K562 (cell line): ENCODE results near the gene AJAP1. TPM values are rescaled to one million over a fixed set of nuclear protein-coding genes. Genes with fewer than 3 reads are reported as not detected.

Source experiments
- ATAC-seq: fragments of 200-7000 bp; cut with Tn5 transposase; 3 replicates; pipeline ENCODE4 v1.9.1; 2020; ENCODE audit warnings: moderate library complexity
- BruUV-seq: library from RNA; stranded (reverse); fragments of 400-500 nt; replicated peaks from 2 replicates; lab custom pipeline; 2021; lab: Mats Ljungman, UMichigan
- CTCF ChIA-PET: fragments of 300-600 bp; formaldehyde crosslinking; extraction: SDS; loops from one replicate; lab custom pipeline; 2021; ENCODE audit warnings: low intra/inter-chr PET ratio; lab: Yijun Ruan, JAX
- POLR2A ChIA-PET: fragments of 300-600, 350-650 bp; sonication (Branson Sonifier 250); formaldehyde crosslinking; extraction: SDS; loops from one replicate; lab custom pipeline; 2021; ENCODE audit warnings: antibody characterized with exemption, inconsistent platforms; lab: Yijun Ruan, JAX
- DNase-seq, 4 experiments: peaks; one replicate each; pipeline versions ENCODE4 v3.0.0 to v3.0.0-alpha.2; 2011 to 2018; ENCODE audit warnings: low spot score in 3 of 4, mixed read lengths in 3 of 4; ENCODE audit errors: extremely low read depth in 1 of 4
- FAIRE-seq: peaks from 2 replicates; lab custom pipeline; 2011; peaks lifted over from hg19 to GRCh38; lab: Jason Lieb, UNC
- H2AFZ ChIP-seq: 2 replicates; pipeline ENCODE4 v1.6.0; 2011; ENCODE audit warnings: low read depth, low read length, control low read depth, inconsistent platforms
- H3K27ac ChIP-seq: fragments of 200-600 bp; 3 replicates; pipeline ENCODE4 v1.8.0; 2011; ENCODE audit warnings: low read depth, mild to moderate bottlenecking, control low read depth, inconsistent platforms, low read length, moderate library complexity, mixed read lengths; ENCODE audit errors: extremely low read depth
- H3K27me3 ChIP-seq, 2 experiments: fragments of 300-600 bp in 1 of 2; 2 replicates in 1 of 2; 3 replicates in 1 of 2; pipeline versions ENCODE4 v1.6.0 to v1.8.0; 2011; ENCODE audit warnings: inconsistent platforms in 2 of 2, low read length in 2 of 2, mild to moderate bottlenecking in 1 of 2, mixed read lengths in 1 of 2, moderate library complexity in 1 of 2; ENCODE audit not compliant: control insufficient read depth in 2 of 2, insufficient read depth in 2 of 2
- H3K36me3 ChIP-seq: fragments of 300-600 bp; 3 replicates; pipeline ENCODE4 v1.8.0; 2011; ENCODE audit warnings: mild to moderate bottlenecking, low read length, inconsistent platforms; ENCODE audit not compliant: control insufficient read depth, insufficient read depth
- H3K4me1 ChIP-seq, 2 experiments: fragments of 200-600 bp in 1 of 2; replicated peaks in 1 of 2; 2 replicates in 1 of 2; 3 replicates in 1 of 2; pipeline versions ENCODE4 v1.5.1 to v1.8.0; 2011; ENCODE audit warnings: inconsistent platforms in 2 of 2, low read length in 2 of 2, mild to moderate bottlenecking in 1 of 2, mixed read lengths in 1 of 2, moderate library complexity in 1 of 2; ENCODE audit not compliant: control insufficient read depth in 2 of 2, insufficient read depth in 2 of 2
- H3K4me2 ChIP-seq: 2 replicates; pipeline ENCODE4 v1.6.1; 2011; ENCODE audit warnings: low read length, control low read depth, inconsistent platforms, mixed read lengths; ENCODE audit not compliant: insufficient read depth
- H3K4me3 ChIP-seq: fragments of 200-600 bp; sonication (generic), shearing (Covaris generic); 2 replicates; pipeline ENCODE4 v1.5.1; 2016; ENCODE audit warnings: control low read depth, inconsistent platforms
- H3K79me2 ChIP-seq: fragments of 200-600 bp; 3 replicates; pipeline ENCODE4 v1.8.0; 2011; ENCODE audit warnings: low read length, inconsistent platforms; ENCODE audit not compliant: control insufficient read depth, insufficient read depth
- H3K9ac ChIP-seq, 2 experiments: 2 replicates each; pipeline versions ENCODE4 v1.6.0 to v1.6.1; 2011; ENCODE audit warnings: low read depth in 2 of 2, low read length in 2 of 2, control low read depth in 1 of 2, inconsistent platforms in 1 of 2, mild to moderate bottlenecking in 1 of 2, mixed read lengths in 1 of 2; ENCODE audit not compliant: insufficient read depth in 1 of 2
- H3K9me1 ChIP-seq: one replicate; pipeline ENCODE4 v1.6.0; 2011; ENCODE audit warnings: inconsistent platforms, mild to moderate bottlenecking, low read length, moderate library complexity; ENCODE audit not compliant: control insufficient read depth, insufficient read depth
- H3K9me3 ChIP-seq: replicated peaks from 2 replicates; pipeline ENCODE4 v1.5.1; 2011; ENCODE audit warnings: low read depth, low read length, inconsistent platforms; ENCODE audit not compliant: control insufficient read depth, insufficient read depth
- H4K20me1 ChIP-seq: replicated peaks from 2 replicates; pipeline ENCODE4 v1.6.1; 2011; ENCODE audit warnings: low read length, inconsistent platforms, mixed read lengths; ENCODE audit not compliant: control insufficient read depth, insufficient read depth
- CREB1 ChIP-seq, 2 experiments: sonication (generic) in 1 of 2; formaldehyde crosslinking in 1 of 2; IDR thresholded peaks; 2 replicates each; pipeline versions ENCODE4 v1.6.1 to v1.8.0; 2012 to 2022; ENCODE audit warnings: inconsistent platforms in 1 of 2, mild to moderate bottlenecking in 1 of 2, missing genetic modification reagents in 1 of 2, moderate library complexity in 1 of 2
- DNMT1 ChIP-seq: fragments of 450-650 bp; IDR thresholded peaks from 2 replicates; pipeline ENCODE4 v1.6.1; 2016; ENCODE audit warnings: antibody characterized with exemption, mild to moderate bottlenecking
- EHMT2 ChIP-seq: fragments of 450-650 bp; IDR thresholded peaks from 2 replicates; pipeline ENCODE4 v1.6.1; 2018; ENCODE audit warnings: antibody characterized with exemption
- ELK3 ChIP-seq: fragments of 450-650 bp; formaldehyde crosslinking; IDR thresholded peaks from 2 replicates; pipeline ENCODE4 v1.4.0; 2020; ENCODE audit warnings: mild to moderate bottlenecking
- EZH2 ChIP-seq: IDR thresholded peaks from 2 replicates; pipeline ENCODE4 v1.6.1; 2012; ENCODE audit warnings: low read depth, mild to moderate bottlenecking, inconsistent platforms, low read length, borderline replicate concordance
- FOXM1 ChIP-seq, 2 experiments: fragments of 450-650 bp in 1 of 2; sonication (generic) in 1 of 2; formaldehyde crosslinking in 1 of 2; IDR thresholded peaks; 2 replicates each; pipeline versions ENCODE4 v1.6.1 to v1.9.0; 2017 to 2022; ENCODE audit warnings: low read depth in 2 of 2, mild to moderate bottlenecking in 2 of 2, missing genetic modification reagents in 1 of 2, moderate library complexity in 1 of 2
- HNRNPH1 ChIP-seq: fragments of 200-400 bp; formaldehyde crosslinking; optimal IDR thresholded peaks from 2 replicates; pipeline ENCODE3; 2017; ENCODE audit warnings: low read depth, mild to moderate bottlenecking, low read length, moderate library complexity
- ID3 ChIP-seq, 2 experiments: fragments of 250-450 bp in 1 of 2; fragments of 450-650 bp in 1 of 2; sonication (Bioruptor Pico) in 1 of 2; IDR thresholded peaks; 2 replicates each; pipeline versions ENCODE4 v1.6.1 to v1.8.0; 2016 to 2021; ENCODE audit warnings: mild to moderate bottlenecking in 2 of 2, moderate library complexity in 2 of 2, missing compliant biosample characterization in 1 of 2, missing genetic modification characterization in 1 of 2
- MAZ ChIP-seq, 2 experiments: fragments of 450-650 bp in 1 of 2; sonication (generic) in 1 of 2; formaldehyde crosslinking; IDR thresholded peaks in 1 of 2; conservative IDR thresholded peaks in 1 of 2; 2 replicates each; pipeline versions ENCODE4 v1.4.0 to v1.5.0; 2020; ENCODE audit warnings: mild to moderate bottlenecking in 1 of 2, missing genetic modification reagents in 1 of 2
- NELFE ChIP-seq: IDR thresholded peaks from 2 replicates; pipeline ENCODE4 v1.6.1; 2011; ENCODE audit warnings: mild to moderate bottlenecking; ENCODE audit not compliant: insufficient read depth, insufficient read length
- NR0B1 ChIP-seq: fragments of 450-650 bp; IDR thresholded peaks from one replicate; pipeline ENCODE4 v1.6.1; 2018; ENCODE audit warnings: mild to moderate bottlenecking, moderate library complexity; ENCODE audit not compliant: partially characterized antibody
- SIN3B ChIP-seq: fragments of 450-650 bp; IDR thresholded peaks from 2 replicates; pipeline ENCODE4 v1.6.1; 2017; ENCODE audit warnings: low read depth, mild to moderate bottlenecking, moderate library complexity
- TCF3 ChIP-seq: sonication (generic); formaldehyde crosslinking; IDR thresholded peaks from 2 replicates; pipeline ENCODE4 v1.4.0; 2020; ENCODE audit warnings: mild to moderate bottlenecking, missing genetic modification reagents
- TFAM ChIP-seq: fragments of 250-450 bp; sonication (Bioruptor Pico); conservative IDR thresholded peaks from 2 replicates; pipeline ENCODE4 v1.5.0; 2021; ENCODE audit warnings: mild to moderate bottlenecking, moderate library complexity
- THRAP3 ChIP-seq: fragments of 450-650 bp; IDR thresholded peaks from 2 replicates; pipeline ENCODE4 v1.6.1; 2016; ENCODE audit warnings: mild to moderate bottlenecking, inconsistent platforms, borderline replicate concordance
- YBX1 ChIP-seq: fragments of 450-650 bp; IDR thresholded peaks from 2 replicates; pipeline ENCODE4 v1.7.1; 2016; ENCODE audit warnings: mild to moderate bottlenecking
- ZBTB33 ChIP-seq: sonication (generic); formaldehyde crosslinking; IDR thresholded peaks from 2 replicates; pipeline ENCODE4 v1.8.1; 2023; ENCODE audit warnings: mild to moderate bottlenecking, missing genetic modification reagents
- ZNF224 ChIP-seq: sonication (generic); formaldehyde crosslinking; IDR thresholded peaks from 2 replicates; pipeline ENCODE4 v1.8.0; 2022; ENCODE audit warnings: mild to moderate bottlenecking, missing genetic modification reagents
- ZNF76 ChIP-seq: fragments of 250-450 bp; sonication (Bioruptor Pico); IDR thresholded peaks from 2 replicates; pipeline ENCODE4 v1.4.0; 2020; ENCODE audit warnings: mild to moderate bottlenecking, moderate library complexity, borderline replicate concordance
- WGBS: fragments of 100-300 bp; shearing (Covaris generic); methylation state at CpG from one replicate; pipeline ENCODE4 v1.1.6; 2016; ENCODE audit warnings: low coverage, mixed read lengths; ENCODE audit not compliant: insufficient coverage; ENCODE audit errors: missing lambda C conversion rate; 5-methylcytosine and 5-hydroxymethylcytosine counted together
- in situ Hi-C: fragments of 300-500 bp; cut with MboI; formaldehyde crosslinking; loops from 4 replicates; pipeline ENCODE4 v1.15.0; 2018; ENCODE audit warnings: inconsistent platforms, mixed read lengths
- intact Hi-C: fragments of 100-400 bp; cut with micrococcal nuclease; formaldehyde crosslinking; loops from 2 replicates; pipeline ENCODE4 v1.14.2; 2022
- polyA plus RNA-seq, 8 experiments: library from polyadenylated mRNA; depleted of rRNA in 4 of 8; stranded (reverse) in 5 of 8; unstranded in 3 of 8; fragments of >200 nt; fragmentation: Nextera tagmentation in 2 of 8; fragmentation: Illumina TruSeq in 1 of 8; extraction: Ambion mirVana in 2 of 8; extraction: Trizol in 1 of 8; gene quantifications; 2 replicates each; pipeline versions ENCODE4 v1.2.1 to v1.2.3, GENCODE V29; 2011 to 2014; ENCODE audit warnings: inconsistent platforms in 1 of 8, missing spikeins in 1 of 8
- total RNA-seq, 7 experiments: library from RNA; depleted of rRNA in 6 of 7; stranded (reverse); fragments of >200 nt in 6 of 7; fragmentation: Illumina TruSeq in 2 of 7; extraction: Trizol in 2 of 7; gene quantifications; 2 replicates each; pipeline versions ENCODE4 v1.2.1 to v1.2.3, GENCODE V29; 2011 to 2021; ENCODE audit warnings: low replicate concordance in 1 of 7

AJAP1 gene
- total and polyA plus RNA-seq, 9 of the 15 experiments (the other 6 are each of a cell fraction or from before 2014, with no cell fraction given), result not detected

GRCh38 chr1:4617506-4617905 lies 36.9 kb upstream of the AJAP1 start:
- H3K4me1 ChIP-seq, result no peaks in the 10 kb centered on the region
- intact Hi-C loops, result no loop called here
- BruUV-seq, result no TSS peak
- H3K27me3 ChIP-seq, result peaks cover 0 to 25% of the 10 kb centered on the region in 2 experiments; a peak in 3 of 5 replicates
- ChIA-PET CTCF (no interaction called here), POLR2A (no interaction called here)
- no peak overlapping the region for H3K27ac ChIP-seq
- ATAC-seq, result no peak
- no peaks in the 10 kb centered on the region for H3K9me3 ChIP-seq
- no peak overlapping the region for H3K4me3 ChIP-seq
- no peak for DNase-seq
- in situ Hi-C loops, result no loop called here
- 0% methylated on average over 4 of the region's 6 CpGs for WGBS
- FAIRE-seq, result no peak
- no peaks in the 10 kb centered on the region for H3K79me2 ChIP-seq
- H3K9me1 ChIP-seq, result no peaks in the 10 kb centered on the region
- H3K36me3 ChIP-seq, result no peaks in the 10 kb centered on the region
- no peak overlapping the region for H3K4me2 ChIP-seq
- TF ChIP-seq TFAM (no peak), YBX1 (no peak), HNRNPH1 (no peak), TCF3 (CRISPR knock-in tag) (no peak), NR0B1 (no peak), DNMT1 (no peak), SIN3B (no peak), MAZ (CRISPR knock-in tag; conservative IDR thresholded peaks at IDR 0.05 in 1 of 2, IDR thresholded peaks at IDR 0.05 in 1 of 2) (no peak), ID3 (CRISPR knock-in tag; IDR thresholded peaks at IDR 0.05) (no peak), ID3 (tag; IDR thresholded peaks at IDR 0.05) (no peak), FOXM1 (IDR thresholded peaks at IDR 0.05; ENCODE audit: low read depth) (no peak), FOXM1 (CRISPR knock-in tag; IDR thresholded peaks at IDR 0.05; ENCODE audit: low read depth) (no peak), THRAP3 (no peak), EHMT2 (no peak), ELK3 (CRISPR knock-in tag) (no peak), NELFE (no peak), EZH2 (no peak), ZNF224 (CRISPR knock-in tag) (no peak), ZNF76 (CRISPR knock-in tag) (no peak), CREB1 (IDR thresholded peaks at IDR 0.05) (no peak), CREB1 (CRISPR knock-in tag; IDR thresholded peaks at IDR 0.05) (no peak), ZBTB33 (CRISPR knock-in tag) (no peak)
- H4K20me1 ChIP-seq, result no peaks in the 10 kb centered on the region
- H3K9ac ChIP-seq, result no peak overlapping the region
- no peak overlapping the region for H2AFZ ChIP-seq
